HG03025 (cell line): ENCODE results near the gene PLIN4.
"Not testable (repeated sequence)": the region's sequence is repeated elsewhere in the genome, so short reads cannot be mapped to it uniquely, and the experiment has no call there.

Source experiments
- ATAC-seq: cut with Tn5 transposase; IDR thresholded peaks from one replicate; pipeline ENCODE4 v1.9.1; 2021; ENCODE audit warnings: mild to moderate bottlenecking, moderate library complexity; ENCODE audit not compliant: unreplicated experiment, low FRiP score

The PLIN4 gene

GRCh38 chr19:4527377-4527776 lies 9.1 kb upstream of the PLIN4 start:
- not testable (repeated sequence) for ATAC-seq

GRCh38 chr19:4525563-4526002 lies 7.3 kb upstream of the PLIN4 start:
- ATAC-seq: no peak

DNA sequence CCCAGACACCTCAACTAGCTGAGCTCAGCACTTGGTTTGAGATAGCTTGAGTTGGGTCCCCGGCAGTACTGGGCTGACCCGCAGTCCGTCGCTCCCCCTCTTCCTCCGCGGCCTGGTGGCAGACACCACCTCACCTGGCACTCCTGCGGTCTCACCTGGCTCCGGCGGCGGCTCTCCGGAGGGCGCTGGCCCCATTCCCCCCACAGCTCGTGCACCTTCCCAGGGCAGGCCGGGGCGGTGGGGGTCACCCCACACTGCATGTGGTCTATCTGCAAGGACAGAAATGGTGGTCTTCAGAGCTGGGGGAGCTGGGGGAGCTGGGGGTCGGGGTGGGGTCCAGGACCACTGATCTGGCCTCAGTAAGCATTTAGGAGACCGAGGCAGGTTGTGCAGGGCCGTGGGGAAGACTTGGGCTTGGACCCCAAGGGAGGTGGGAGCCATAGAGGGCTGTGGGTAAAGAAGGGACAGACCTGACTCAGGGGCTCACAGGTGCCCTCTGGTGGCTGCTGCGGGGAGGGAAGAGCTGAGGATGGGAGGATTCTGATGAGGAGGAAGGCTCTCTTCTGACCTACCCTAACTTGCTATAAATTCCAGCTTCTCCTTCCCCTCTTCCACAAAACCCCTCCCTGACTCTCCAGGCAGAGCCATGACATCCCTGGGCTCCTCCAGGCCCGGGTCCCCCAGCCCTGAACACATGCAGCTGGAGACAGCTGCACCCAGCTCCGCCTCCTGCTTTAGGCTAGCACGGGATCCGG lies 6.7 kb upstream of the PLIN4 start:
- ATAC-seq: no peak

DNA sequence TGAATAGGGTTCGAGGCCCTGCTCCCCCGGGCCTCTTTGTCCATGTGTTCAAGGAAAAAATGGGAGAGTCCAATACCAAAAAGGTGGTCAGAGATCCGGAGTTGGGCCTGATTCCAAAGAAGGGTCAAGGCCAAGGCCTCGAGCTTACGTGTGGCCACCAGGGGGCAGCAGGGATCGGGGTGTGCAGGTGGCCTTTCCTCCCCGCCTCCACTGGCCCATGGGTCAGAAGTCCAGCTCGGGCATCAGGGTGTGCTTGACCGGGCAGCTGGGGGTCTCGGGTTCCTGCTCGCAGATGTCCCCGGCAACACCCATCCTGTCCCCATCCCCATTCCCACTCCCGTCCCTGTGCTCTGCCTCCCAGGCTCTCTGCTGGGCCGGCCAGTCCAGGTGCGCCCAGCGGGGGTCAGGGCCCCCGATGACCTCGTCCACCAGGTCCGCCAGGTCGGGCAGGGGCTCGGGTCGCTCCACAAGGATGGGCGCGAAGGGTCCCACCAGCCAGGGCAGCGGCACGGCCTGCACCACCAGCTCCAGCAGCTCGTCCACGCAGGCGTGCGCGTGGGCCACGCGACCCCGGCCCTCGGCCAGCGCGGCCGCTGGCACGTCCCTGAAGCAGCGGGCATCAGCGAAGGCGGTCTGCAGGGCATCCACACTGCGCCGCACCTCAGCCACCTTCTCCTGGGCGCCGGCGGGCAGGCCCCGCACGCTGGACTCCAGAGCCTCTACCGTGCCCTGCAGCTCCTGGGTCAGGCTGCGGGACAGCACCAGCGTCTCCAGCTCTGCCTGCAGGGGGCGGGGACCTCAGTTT lies 5.2 kb upstream of the PLIN4 start:
- no peak for ATAC-seq

GRCh38 chr19:4522291-4523002 lies 4.2 kb upstream of the PLIN4 start:
- ATAC-seq: no peak

GRCh38 chr19:4521888-4522242 lies 3.6 kb upstream of the PLIN4 start:
- ATAC-seq: no peak

- no peak for ATAC-seq
These were observed 3.0 kb upstream of the PLIN4 start for GRCh38 chr19:4521170-4521887.

GRCh38 chr19:4519521-4520277 lies 1.4 kb upstream of the PLIN4 start:
- ATAC-seq: no peak

GRCh38 chr19:4519172-4519496 lies 848 bp upstream of the PLIN4 start:
- ATAC-seq: no peak

DNA sequence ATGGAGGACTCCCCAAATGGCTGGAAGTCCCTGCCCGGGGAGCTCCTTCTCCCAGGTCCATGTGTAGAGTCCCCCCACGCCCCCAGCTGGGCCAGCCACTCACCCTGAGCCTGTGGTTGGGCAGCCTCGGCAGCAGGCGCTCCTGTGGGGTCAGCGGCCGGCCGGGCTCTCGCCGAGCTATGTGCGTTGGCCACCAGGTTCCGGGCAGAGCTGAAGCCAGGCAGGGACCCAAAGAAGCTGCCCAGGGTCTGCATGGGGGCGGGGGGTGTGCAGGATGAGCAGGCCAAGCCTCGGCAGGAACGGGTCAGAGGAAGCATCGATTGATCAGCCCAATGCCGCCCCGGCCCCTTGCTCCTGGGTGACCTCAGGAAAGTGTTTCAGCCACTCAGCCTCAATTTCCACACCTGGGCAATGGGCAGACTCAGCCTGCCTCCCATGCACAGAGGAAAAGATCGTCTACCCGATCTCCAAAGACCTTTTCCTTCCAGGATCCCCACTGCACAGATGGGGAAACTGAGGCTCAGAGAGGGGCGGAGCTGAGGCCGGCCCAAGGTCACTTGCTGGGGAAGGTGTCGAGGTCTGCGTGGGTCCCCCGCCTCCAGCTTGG lies 732 bp downstream of the PLIN4 start:
- no peak for ATAC-seq

- no peak for ATAC-seq
These were observed 1.4 kb downstream of the PLIN4 start for GRCh38 chr19:4516939-4517300.

- ATAC-seq: no peak
These were observed 1.9 kb downstream of the PLIN4 start for GRCh38 chr19:4516199-4516938.

- ATAC-seq: no peak
These were observed 2.6 kb downstream of the PLIN4 start for GRCh38 chr19:4515732-4516131.

DNA sequence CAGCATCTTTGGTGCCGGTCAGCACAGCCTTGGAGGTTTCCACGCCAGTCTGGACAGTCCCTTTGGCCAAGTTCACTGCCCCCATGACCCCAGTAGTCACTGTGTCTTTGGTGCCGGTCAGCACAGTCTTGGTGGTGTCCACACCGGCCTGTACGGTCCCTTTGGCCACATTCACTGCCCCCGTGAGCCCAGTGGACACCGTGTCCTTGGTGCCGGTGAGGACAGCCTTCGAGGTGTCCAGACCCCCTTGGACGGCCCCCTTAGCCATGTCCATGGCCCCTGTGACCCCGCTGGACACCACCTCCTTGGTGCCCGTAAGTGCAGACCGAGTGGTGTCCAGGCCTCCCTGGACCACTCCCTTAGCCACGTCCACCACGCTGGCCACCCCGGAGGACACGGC lies 5.0 kb downstream of the PLIN4 start:
- ATAC-seq: no peak

GRCh38 chr19:4512070-4512469 lies 6.2 kb downstream of the PLIN4 start:
- no peak for ATAC-seq

DNA sequence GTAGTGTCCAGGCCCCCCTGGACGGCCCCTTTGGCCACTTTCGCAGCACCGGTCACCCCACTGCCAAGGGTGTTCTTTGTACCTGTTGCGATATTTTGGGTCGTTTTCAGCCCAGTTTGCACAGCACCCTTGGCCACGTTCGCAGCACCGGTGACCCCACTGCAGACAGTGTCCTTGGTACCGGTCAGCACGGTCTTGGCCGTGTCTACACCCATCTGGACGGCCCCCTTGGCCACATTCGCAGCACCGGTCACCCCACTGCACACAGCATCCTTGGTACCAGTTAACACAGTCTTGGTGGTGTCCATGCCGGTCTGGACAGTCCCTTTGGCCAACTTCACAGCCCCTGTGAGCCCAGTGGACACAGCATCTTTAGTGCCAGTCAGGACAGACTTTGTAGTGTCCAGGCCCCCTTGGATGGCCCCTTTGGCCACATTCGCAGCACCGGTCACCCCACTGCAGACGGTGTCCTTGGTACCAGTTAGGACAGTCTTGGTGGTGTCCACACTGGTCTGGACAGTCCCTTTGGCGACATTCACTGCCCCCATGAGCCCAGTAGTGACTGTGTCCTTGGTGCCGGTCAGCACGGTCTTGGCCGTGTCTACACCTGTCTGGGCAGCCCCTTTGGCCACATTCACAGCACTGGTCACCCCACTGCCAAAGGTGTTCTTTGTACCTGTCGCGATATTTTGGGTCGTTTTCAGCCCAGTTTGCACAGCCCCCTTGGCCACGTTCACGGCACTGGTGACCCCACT lies 6.8 kb downstream of the PLIN4 start:
- no peak for ATAC-seq

GRCh38 chr19:4510435-4511255 lies 7.6 kb downstream of the PLIN4 start:
- no peak for ATAC-seq

GRCh38 chr19:4508698-4509097 lies 9.6 kb downstream of the PLIN4 start:
- no peak for ATAC-seq
